Measurements from ENCODE around the gene TUBAL3.

TUBAL3 gene

DNA sequence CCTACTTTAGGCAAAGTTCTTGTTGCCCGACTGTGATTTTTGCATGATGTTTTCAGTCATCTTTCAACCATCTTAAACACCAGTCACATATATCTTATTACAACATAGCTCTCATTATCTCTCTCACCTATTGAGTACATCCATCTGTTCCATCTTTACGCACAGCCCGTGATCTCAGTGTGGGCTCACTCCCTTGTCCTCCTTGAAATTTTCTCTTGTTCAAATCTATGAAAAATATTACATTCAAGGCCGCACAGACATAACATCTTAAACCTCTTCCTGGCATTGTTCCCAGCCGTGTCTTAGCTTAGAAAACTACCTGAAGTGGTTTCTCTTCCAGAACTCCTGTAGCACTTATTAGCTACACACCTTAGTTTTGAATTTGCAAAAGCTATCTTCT, 40.4 kb upstream of the TUBAL3 start:
- TF ChIP-seq, protein P1, sequence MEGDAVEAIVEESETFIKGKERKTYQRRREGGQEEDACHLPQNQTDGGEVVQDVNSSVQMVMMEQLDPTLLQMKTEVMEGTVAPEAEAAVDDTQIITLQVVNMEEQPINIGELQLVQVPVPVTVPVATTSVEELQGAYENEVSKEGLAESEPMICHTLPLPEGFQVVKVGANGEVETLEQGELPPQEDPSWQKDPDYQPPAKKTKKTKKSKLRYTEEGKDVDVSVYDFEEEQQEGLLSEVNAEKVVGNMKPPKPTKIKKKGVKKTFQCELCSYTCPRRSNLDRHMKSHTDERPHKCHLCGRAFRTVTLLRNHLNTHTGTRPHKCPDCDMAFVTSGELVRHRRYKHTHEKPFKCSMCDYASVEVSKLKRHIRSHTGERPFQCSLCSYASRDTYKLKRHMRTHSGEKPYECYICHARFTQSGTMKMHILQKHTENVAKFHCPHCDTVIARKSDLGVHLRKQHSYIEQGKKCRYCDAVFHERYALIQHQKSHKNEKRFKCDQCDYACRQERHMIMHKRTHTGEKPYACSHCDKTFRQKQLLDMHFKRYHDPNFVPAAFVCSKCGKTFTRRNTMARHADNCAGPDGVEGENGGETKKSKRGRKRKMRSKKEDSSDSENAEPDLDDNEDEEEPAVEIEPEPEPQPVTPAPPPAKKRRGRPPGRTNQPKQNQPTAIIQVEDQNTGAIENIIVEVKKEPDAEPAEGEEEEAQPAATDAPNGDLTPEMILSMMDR (IDR thresholded peaks at IDR 0.05): no peak
- H3K4me1 ChIP-seq: no peaks in the 10 kb centered on the region
- no peaks in the 10 kb centered on the region for H3K79me2 ChIP-seq
- H3K27ac ChIP-seq: no peak overlapping the region
- H2AFZ ChIP-seq: no peak overlapping the region
- H3K27me3 ChIP-seq (ENCODE audit: control insufficient read depth, insufficient read depth, low read length): no peaks in the 10 kb centered on the region
- H3K36me3 ChIP-seq (ENCODE audit: control insufficient read depth, insufficient read depth, low read length): no peaks in the 10 kb centered on the region
- no peak overlapping the region for H3K4me3 ChIP-seq (ENCODE audit: low read depth, low read length)
- no peak overlapping the region for H3K4me2 ChIP-seq (ENCODE audit: low read length)
- H3K9ac ChIP-seq: no peak overlapping the region
- H3K9me3 ChIP-seq (ENCODE audit: control insufficient read depth, low read length): no peaks in the 10 kb centered on the region

DNA sequence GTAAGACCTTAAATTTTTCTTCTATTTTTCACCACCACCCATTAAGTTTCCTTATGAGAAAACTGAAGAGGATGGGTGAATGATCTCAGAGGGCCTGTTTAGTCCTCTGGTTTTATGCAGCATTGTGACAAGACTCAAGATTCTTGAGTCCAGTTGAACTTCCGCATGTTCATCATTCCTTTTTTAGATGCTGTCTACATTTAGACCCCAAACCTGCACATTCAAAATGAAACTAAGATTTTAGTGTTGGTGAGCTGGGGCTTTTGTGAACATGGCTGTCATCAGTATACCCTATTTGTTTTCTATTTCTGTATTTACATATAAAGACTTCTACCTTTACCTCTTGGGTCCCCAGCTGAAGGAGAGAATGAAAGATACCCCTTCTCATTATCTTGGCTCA, 38.8 kb upstream of the TUBAL3 start:
- Histone ChIP-seq H3K27me3 (ENCODE audit: control insufficient read depth, insufficient read depth, low read length) (no peaks in the 10 kb centered on the region), H3K4me2 (ENCODE audit: low read length) (no peak overlapping the region), H3K4me3 (ENCODE audit: low read depth, low read length) (no peak overlapping the region), H3K9me3 (ENCODE audit: control insufficient read depth, low read length) (no peaks in the 10 kb centered on the region), H3K9ac (no peak overlapping the region), H3K79me2 (no peaks in the 10 kb centered on the region), H3K36me3 (ENCODE audit: control insufficient read depth, insufficient read depth, low read length) (no peaks in the 10 kb centered on the region), H3K4me1 (no peaks in the 10 kb centered on the region), H3K27ac (no peak overlapping the region), H2AFZ (no peak overlapping the region)
- TF ChIP-seq, protein P1 (IDR thresholded peaks at IDR 0.05): no peak

DNA sequence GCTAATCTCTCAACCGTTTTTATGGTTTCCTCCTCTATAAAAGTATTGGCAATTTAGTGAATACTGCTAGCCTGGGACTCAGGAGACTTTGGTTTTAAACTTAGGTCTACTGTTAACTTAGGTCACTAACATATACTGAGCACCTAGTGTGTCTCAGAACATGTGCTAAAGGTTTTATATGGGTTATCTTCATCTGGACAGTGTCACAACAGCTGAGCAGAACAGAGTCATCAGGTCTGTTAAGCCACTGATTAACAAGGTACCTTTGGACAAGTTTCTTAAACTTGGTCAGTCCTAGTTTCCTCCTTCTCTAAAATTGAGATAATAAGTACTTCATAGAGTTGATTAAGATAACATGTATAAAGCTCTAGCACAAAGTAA, 38.4 kb upstream of the TUBAL3 start:
- no peaks in the 10 kb centered on the region for H3K27me3 ChIP-seq (ENCODE audit: control insufficient read depth, insufficient read depth, low read length)
- no peaks in the 10 kb centered on the region for H3K79me2 ChIP-seq
- TF ChIP-seq, protein P1 (IDR thresholded peaks at IDR 0.05): no peak
- no peak overlapping the region for H3K9ac ChIP-seq
- no peak overlapping the region for H3K4me2 ChIP-seq (ENCODE audit: low read length)
- no peak overlapping the region for H3K4me3 ChIP-seq (ENCODE audit: low read depth, low read length)
- H3K27ac ChIP-seq: no peak overlapping the region
- H3K9me3 ChIP-seq (ENCODE audit: control insufficient read depth, low read length): no peaks in the 10 kb centered on the region
- H3K4me1 ChIP-seq: no peaks in the 10 kb centered on the region
- no peak overlapping the region for H2AFZ ChIP-seq
- H3K36me3 ChIP-seq (ENCODE audit: control insufficient read depth, insufficient read depth, low read length): no peaks in the 10 kb centered on the region

DNA sequence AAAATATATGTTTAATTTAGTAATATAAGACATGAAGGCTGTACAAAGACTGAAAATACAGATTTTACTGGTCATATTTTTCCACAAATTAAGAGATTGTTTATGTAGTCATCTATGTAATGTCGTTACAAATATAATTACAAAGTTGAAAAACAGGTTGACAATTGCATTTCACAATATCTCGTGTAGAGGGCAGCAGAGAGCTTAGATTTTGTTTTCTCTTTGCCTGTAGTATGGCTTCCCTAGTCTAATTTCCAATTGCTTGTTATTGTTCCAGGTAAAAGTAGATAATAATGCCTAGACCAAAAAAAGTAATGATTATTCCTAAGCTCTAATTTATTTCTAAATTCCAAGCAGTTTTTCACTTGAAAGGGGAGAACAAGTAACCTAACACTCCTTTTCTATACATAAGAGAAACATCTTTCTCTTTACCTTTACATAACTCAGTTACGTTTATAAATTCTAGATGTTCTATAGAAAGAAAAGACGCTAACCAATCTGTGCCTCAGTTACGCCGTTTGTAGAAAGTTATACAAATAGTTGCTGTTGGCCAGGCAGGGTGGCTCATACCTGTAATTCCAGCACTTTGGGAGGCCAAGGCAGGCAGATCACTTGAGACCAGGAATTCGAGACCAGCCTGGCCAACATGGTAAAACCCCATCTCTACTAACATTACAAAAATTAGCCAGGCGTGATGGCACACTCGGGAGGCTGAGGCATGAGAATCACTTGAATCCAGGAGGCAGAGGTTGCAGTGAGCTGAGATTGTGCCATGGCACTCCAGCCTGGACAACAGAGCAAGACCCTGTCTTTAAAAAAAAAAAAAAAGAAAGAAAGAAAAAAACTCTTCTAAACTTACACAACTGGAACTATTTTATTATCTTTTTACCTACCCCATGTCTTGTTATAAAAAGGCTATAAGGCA, 37.7 kb upstream of the TUBAL3 start:
- Histone ChIP-seq H3K79me2 (no peaks in the 10 kb centered on the region), H2AFZ (no peak overlapping the region), H3K9me3 (ENCODE audit: control insufficient read depth, low read length) (no peaks in the 10 kb centered on the region), H3K4me3 (ENCODE audit: low read depth, low read length) (no peak overlapping the region), H3K9ac (no peak overlapping the region), H3K36me3 (ENCODE audit: control insufficient read depth, insufficient read depth, low read length) (no peaks in the 10 kb centered on the region), H3K4me2 (ENCODE audit: low read length) (no peak overlapping the region), H3K27ac (no peak overlapping the region), H3K27me3 (ENCODE audit: control insufficient read depth, insufficient read depth, low read length) (no peaks in the 10 kb centered on the region), H3K4me1 (no peaks in the 10 kb centered on the region)
- TF ChIP-seq, protein P1 (IDR thresholded peaks at IDR 0.05): peak; percentile 80

DNA sequence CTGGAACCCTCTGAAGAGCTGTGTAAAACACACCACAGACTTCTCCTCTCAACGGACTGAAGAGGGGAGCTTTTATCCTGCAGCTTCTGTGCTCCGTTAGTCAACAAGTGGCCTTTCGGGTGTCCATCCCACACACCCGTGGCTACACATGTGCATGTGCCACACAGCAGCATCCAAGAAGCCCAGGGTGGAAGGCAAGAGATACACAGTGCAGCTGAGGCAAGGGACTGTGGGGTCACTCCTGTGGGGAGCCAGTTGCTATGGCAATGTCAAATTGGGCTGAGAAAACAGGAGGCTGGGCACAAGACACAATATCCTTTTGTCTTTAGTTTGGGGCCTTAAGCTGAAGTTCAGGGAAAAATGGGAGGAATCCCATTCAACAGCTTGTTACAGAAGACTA, 36.5 kb upstream of the TUBAL3 start:
- H3K9ac ChIP-seq: no peak overlapping the region
- no peak overlapping the region for H3K4me3 ChIP-seq (ENCODE audit: low read depth, low read length)
- no peak overlapping the region for H3K27ac ChIP-seq
- no peaks in the 10 kb centered on the region for H3K79me2 ChIP-seq
- no peaks in the 10 kb centered on the region for H3K27me3 ChIP-seq (ENCODE audit: control insufficient read depth, insufficient read depth, low read length)
- TF ChIP-seq, protein P1 (IDR thresholded peaks at IDR 0.05): no peak
- H3K9me3 ChIP-seq (ENCODE audit: control insufficient read depth, low read length): no peaks in the 10 kb centered on the region
- H3K36me3 ChIP-seq (ENCODE audit: control insufficient read depth, insufficient read depth, low read length): no peaks in the 10 kb centered on the region
- H3K4me2 ChIP-seq (ENCODE audit: low read length): no peak overlapping the region
- no peaks in the 10 kb centered on the region for H3K4me1 ChIP-seq
- H2AFZ ChIP-seq: no peak overlapping the region
